DND-41 (cell line): ENCODE data around the gene SP100.

Experiments used
- ATAC-seq: fragments of 200-7000 bp; cut with Tn5 transposase; 3 replicates; pipeline ENCODE4 v1.9.1; 2021; ENCODE audit warnings: low read depth; ENCODE audit not compliant: insufficient read depth
- DNase-seq: peaks from one replicate; pipeline ENCODE4 v3.0.0-alpha.2; 2020
- H2AFZ ChIP-seq: 2 replicates; pipeline ENCODE4 v1.6.0; 2012; ENCODE audit warnings: low read depth, low read length
- H3K27ac ChIP-seq: 2 replicates; pipeline ENCODE4 v1.5.1; 2012; ENCODE audit warnings: low read length, inconsistent platforms
- H3K27me3 ChIP-seq: fragments of 200-600 bp; sonication (generic); 2 replicates; pipeline ENCODE4 v1.6.0; 2012; ENCODE audit warnings: low read length, mild to moderate bottlenecking, inconsistent platforms; ENCODE audit not compliant: insufficient read depth, poor library complexity
- H3K36me3 ChIP-seq: 2 replicates; pipeline ENCODE4 v1.5.1; 2012; ENCODE audit warnings: low read length, inconsistent platforms; ENCODE audit not compliant: insufficient read depth
- H3K4me1 ChIP-seq: 2 replicates; pipeline ENCODE4 v1.5.1; 2012; ENCODE audit warnings: mild to moderate bottlenecking, low read length; ENCODE audit not compliant: insufficient read depth
- H3K4me2 ChIP-seq: 2 replicates; pipeline ENCODE4 v1.6.0; 2012; ENCODE audit warnings: mild to moderate bottlenecking, moderate library complexity, low read length, inconsistent platforms; ENCODE audit not compliant: insufficient read depth
- H3K4me3 ChIP-seq, 2 experiments: fragments of 200-600 bp in 1 of 2; shearing (Covaris generic) in 1 of 2; 2 replicates each; pipeline ENCODE4 v1.5.1; 2012 to 2016; ENCODE audit warnings: inconsistent platforms in 2 of 2, low read length in 2 of 2, mild to moderate bottlenecking in 2 of 2, low read depth in 1 of 2, moderate library complexity in 1 of 2
- H3K79me2 ChIP-seq: 2 replicates; pipeline ENCODE4 v1.6.0; 2012; ENCODE audit warnings: low read length, inconsistent platforms; ENCODE audit not compliant: insufficient read depth
- H3K9ac ChIP-seq: 2 replicates; pipeline ENCODE4 v1.6.0; 2012; ENCODE audit warnings: low read depth, mild to moderate bottlenecking, inconsistent platforms, low read length, moderate library complexity
- H3K9me3 ChIP-seq: 2 replicates; pipeline ENCODE4 v1.5.1; 2012; ENCODE audit warnings: low read length, moderate library complexity, mild to moderate bottlenecking, inconsistent platforms; ENCODE audit not compliant: insufficient read depth, severe bottlenecking
- H4K20me1 ChIP-seq: 2 replicates; pipeline ENCODE4 v1.6.0; 2012; ENCODE audit warnings: low read length; ENCODE audit not compliant: insufficient read depth
- CTCF ChIP-seq: IDR thresholded peaks from 2 replicates; pipeline ENCODE4 v1.5.1; 2012; ENCODE audit warnings: borderline replicate concordance, low read length, moderate library complexity, mild to moderate bottlenecking; ENCODE audit not compliant: poor library complexity, severe bottlenecking; ENCODE audit errors: extremely low read depth
- EZH2 ChIP-seq: IDR thresholded peaks from 3 replicates; pipeline ENCODE4 v1.6.1; 2012; ENCODE audit warnings: borderline replicate concordance, low read depth, mild to moderate bottlenecking, moderate library complexity, low read length, inconsistent platforms; ENCODE audit not compliant: severe bottlenecking

SP100 gene

DNA sequence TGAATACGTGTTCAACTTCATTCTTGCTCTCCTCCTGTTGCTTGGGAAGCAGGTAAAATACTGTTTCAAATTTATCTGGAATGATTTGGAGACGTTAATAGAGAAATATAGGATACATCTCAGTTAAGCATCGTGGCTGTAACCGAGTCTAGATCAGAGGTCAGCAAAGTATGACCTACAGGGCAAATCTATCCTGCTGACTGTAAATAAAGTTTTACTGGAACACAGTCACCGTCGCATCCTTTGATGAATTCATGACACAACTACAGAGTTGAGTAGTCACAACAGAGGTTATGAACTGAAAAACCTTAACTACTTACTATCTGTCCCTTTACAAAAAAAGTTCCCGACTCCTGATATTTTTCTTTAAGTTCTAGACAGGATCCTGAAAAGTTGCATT lies 86.6 kb downstream of the SP100 start:
- Histone ChIP-seq H3K79me2 (no peaks in the 10 kb centered on the region), H3K27ac (no peak overlapping the region), H3K4me1 (no peaks in the 10 kb centered on the region), H3K27me3 (no peaks in the 10 kb centered on the region), H3K9ac (no peak overlapping the region), H3K36me3 (peaks cover 40% of the 10 kb centered on the region; the same call in 1 of the 2 replicates), H4K20me1 (no peaks in the 10 kb centered on the region), H3K4me3 (no peak overlapping the region), H3K9me3 (no peaks in the 10 kb centered on the region), H2AFZ (no peak overlapping the region), H3K4me2 (no peak overlapping the region)
- ATAC-seq (no peak), DNase-seq (no peak)
- TF ChIP-seq EZH2 (no peak), CTCF (no peak)

- H3K27ac ChIP-seq = no peak overlapping the region
- no peak overlapping the region for H3K9ac ChIP-seq
- no peaks in the 10 kb centered on the region for H4K20me1 ChIP-seq
- no peaks in the 10 kb centered on the region for H3K4me1 ChIP-seq
- no peaks in the 10 kb centered on the region for H3K79me2 ChIP-seq
- no peak overlapping the region for H3K4me3 ChIP-seq
- ATAC-seq (no peak), DNase-seq (no peak)
- no peaks in the 10 kb centered on the region for H3K27me3 ChIP-seq
- no peak overlapping the region for H3K4me2 ChIP-seq
- no peaks in the 10 kb centered on the region for H3K9me3 ChIP-seq
- peaks cover 38% of the 10 kb centered on the region; the same call in 1 of the 2 replicates for H3K36me3 ChIP-seq
- TF ChIP-seq EZH2 (no peak), CTCF (no peak)
- H2AFZ ChIP-seq = no peak overlapping the region
Measured at GRCh38 chr2:230503798-230504197, 87.8 kb downstream of the SP100 start.

DNA sequence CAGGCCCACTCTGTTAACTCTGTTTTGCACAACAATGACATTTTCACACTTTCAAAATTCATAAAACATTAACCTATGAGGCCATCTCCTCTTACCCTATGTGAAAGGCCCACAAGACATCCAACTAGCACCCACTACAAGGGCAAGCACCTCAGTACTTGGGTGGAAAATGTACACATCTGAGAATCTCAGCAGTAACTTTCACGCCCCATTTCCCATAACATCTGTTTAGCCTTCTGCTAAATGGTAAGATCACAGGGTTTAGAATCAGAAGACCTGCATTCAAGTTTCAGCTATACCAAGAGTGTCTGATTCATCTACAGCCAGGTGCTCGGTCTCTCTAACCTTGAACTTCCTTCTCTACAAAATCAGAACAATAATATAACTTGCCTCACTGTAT lies 89.2 kb downstream of the SP100 start:
- H3K79me2 ChIP-seq = no peaks in the 10 kb centered on the region
- H3K27ac ChIP-seq = no peak overlapping the region
- no peaks in the 10 kb centered on the region for H3K27me3 ChIP-seq
- H3K4me3 ChIP-seq = no peak overlapping the region
- no peaks in the 10 kb centered on the region for H4K20me1 ChIP-seq
- ATAC-seq = no peak
- H2AFZ ChIP-seq = no peak overlapping the region
- no peaks in the 10 kb centered on the region for H3K9me3 ChIP-seq
- no peak overlapping the region for H3K9ac ChIP-seq
- no peak for DNase-seq
- H3K4me1 ChIP-seq = no peaks in the 10 kb centered on the region
- H3K4me2 ChIP-seq = no peak overlapping the region
- peaks cover 31% of the 10 kb centered on the region; the same call in 1 of the 2 replicates for H3K36me3 ChIP-seq
- TF ChIP-seq EZH2 (no peak), CTCF (no peak)
